PC-3 (cell line): ENCODE data around the gene IGFALS.

Source experiments
- CTCF ChIP-seq: fragments of 300-600 bp; sonication (generic); conservative IDR thresholded peaks from 2 replicates; pipeline ENCODE4 v1.5.1; 2017; ENCODE audit warnings: antibody characterized with exemption, low read depth, mild to moderate bottlenecking, low read length
- EZH2phosphoT487 ChIP-seq: fragments of 300-600 bp; sonication (generic); IDR thresholded peaks from 2 replicates; pipeline ENCODE4 v1.6.1; 2018; ENCODE audit warnings: mild to moderate bottlenecking, antibody characterized with exemption, low read length, borderline replicate concordance

- TF ChIP-seq CTCF, result no peak
- TF ChIP-seq EZH2phosphoT487, result no peak
These were observed 16.6 kb upstream of the IGFALS start for GRCh38 chr16:1810106-1810505.
